HS-27A (cell line): ENCODE data around the gene FMOD.

Source experiments
- DNase-seq: peaks from one replicate; pipeline ENCODE4 v3.0.0-alpha.2; 2012; ENCODE audit warnings: low read depth, missing footprints

Gene FMOD

DNA sequence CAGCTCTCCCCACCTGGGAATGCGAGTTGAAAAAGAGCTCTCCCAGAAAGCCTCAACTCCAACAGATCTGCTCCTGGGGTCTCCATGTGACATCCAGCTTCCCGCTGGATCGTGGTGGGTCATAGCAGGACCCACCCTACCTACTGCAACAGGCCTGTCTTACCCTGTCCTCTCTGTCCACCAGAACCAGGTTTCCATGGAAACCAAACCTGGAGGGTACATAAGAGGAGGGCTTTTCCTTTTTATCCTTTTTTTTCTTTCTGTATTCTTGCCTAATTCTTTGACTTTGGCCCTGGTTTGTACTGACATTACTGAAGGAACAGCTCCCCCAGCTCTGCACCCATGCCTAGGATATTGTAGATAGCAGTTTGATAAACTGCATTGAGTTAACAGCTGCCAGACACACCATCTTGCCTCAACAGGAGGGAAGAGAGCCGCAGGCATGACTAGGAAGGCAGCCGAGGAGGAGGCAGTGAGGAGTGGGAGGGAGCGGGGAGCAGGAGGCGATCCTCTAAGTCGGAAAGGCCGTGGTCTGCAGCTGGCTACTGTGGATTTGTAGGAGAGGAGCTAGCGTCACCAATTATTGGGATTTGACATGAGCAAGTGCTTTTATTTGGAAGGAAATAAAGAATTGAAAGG, 9.7 kb upstream of the FMOD start:
- no peak for DNase-seq

DNA sequence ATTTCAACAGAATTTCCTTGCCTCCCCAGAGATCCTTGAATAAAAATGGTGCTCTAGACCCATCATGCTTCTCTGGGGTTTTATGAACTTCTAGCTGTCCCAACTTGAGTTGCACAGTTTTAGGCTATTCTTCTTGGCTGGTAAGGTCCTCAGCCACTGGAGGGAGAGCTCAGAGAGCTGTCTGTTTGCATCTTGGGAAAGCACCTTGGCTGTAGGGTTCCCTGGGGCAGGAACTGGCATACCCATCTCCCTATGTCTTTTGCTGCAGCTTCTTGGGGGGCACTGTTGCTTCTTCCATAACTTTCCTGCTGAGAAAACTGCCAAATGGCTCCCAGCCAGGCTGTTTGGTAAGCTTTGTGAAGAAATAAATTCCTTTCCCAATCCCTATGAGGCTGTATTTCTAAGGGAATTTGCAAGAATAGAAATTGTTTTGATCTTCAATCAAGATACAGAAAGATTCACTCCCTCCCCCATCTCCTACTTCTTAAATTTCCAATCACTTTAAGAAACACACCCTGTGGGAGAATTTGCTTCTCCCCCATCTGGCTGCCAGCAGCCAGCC, 8.2 kb upstream of the FMOD start:
- no peak for DNase-seq

- no peak for DNase-seq
These were observed 3.3 kb upstream of the FMOD start for GRCh38 chr1:203354246-203354645.

- no peak for DNase-seq
These were observed 2.6 kb upstream of the FMOD start for GRCh38 chr1:203353486-203353885.

DNA sequence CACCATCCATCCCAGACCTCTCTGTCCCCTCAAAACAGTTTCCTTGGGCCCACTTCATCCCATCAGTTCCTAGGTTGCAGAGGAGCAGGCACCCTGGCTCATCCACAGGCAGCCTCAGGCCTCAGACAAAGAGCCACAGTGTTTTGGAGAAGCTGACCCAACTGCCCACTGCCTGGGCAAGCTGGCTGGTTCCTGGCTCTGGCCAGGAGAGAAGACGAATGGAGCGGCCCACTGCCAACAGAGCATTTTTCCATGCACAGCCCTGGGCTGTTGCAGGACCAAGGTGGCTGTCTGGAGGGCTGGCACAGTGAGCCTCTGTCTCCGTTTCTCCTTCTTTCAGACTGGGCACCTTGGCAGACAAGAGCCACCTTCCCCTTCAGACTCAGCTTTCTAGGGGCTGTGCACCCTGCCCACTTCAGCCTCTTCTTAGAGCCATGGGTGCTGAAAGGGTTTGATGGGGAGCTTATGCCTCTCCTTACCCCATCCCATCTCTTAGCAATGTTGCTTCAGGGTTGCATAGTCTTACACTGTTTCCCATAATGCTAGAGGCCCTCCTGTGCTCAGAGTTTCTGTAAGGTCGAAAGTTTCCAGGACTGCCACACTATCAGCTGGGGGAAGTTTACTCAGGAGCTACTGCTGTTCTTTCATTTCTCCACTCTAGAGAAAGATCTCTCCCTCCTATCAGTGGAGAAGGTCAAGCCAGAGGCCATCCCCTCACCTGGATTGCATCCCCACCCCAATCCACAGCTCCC, 973 bp downstream of the FMOD start:
- DNase-seq, result no peak

- DNase-seq, result no peak
These were observed 1.8 kb downstream of the FMOD start for GRCh38 chr1:203349166-203349565.

DNA sequence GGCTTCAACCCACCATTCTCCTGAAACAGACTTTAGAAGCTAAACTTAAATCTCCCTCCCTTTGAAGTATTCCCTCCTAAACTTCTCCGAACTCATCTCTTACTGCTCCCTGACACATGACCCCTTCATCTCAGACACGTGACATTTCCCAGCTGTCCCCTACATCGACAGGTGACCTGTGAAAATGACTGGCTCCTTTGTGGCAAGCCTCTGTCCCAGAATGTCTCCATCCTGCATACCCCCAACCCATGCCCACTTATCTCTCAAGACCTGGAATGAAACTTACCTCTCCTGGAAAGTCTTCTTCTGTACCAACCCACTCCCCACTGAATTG, 4.2 kb downstream of the FMOD start:
- DNase-seq, result no peak

DNA sequence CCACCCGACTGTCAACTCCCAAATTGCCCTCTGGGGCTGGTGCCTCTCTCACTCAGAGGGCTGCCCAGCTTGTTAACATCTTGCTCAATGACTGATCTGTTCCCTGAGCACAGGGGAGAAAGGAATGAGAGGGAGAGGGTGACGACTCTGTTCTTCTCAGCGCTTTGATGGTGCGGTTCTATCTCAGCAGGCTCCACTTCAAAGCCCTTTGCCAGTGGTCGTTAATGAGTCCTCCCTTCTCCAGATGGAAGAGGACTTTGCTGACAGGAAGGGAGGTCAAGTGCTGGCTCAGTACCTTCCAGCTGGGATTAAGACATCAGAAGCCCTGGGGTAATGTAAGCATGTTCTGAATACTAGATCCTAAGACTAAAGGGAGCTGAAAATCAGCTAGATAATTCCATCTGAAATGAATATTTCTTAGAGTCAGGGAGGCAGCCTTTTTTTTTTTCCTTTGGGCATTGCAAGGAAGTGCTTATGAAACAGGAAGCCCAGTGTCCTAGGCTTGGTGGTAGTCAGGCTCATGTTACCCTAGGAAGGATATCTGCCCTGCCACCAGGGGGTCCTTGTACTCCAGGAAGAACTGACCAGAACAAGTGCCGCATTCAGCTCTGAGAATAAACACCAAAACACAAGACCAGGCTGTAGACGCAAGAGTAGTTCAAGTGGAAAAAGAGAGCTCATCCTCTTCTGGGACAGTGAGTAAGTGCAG, 4.7 kb downstream of the FMOD start:
- no peak for DNase-seq

DNA sequence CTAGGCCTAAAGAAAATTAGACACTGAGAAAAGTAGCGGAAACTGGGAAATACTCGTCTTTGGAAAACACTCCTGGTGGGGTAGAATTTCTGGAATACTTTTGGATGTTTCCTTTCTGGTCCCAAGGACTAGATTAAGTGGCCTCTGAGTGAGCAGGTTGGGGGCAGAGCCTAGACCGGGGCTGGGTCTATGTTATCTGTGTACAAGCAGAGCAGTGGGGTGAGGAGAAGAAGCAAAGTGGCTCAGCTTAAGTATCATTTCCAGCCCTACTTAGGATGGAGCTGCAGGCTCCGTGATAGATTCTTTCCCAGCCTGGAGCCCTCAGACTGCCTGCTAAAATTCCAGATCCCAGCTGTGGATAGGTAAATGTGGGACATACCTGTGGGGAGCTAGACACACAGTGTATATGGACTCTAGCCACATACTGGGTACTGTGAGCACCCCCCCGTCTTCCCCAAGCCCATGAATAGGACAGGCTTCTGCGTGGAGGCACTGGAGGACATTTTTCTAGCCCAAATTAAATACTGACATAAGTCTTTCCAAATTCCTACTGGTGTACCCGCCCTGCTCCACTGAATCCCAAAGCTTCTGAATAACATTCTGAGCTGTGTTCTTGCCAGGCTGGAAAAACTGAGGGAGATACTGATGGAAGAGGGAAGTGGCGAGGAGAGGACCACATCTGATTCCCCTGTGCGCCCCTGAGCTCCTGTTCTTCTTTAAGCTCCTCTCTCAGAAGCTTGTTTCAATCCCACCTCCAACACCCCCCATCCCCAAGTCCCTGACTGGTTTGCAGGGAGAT, 6.8 kb downstream of the FMOD start:
- no peak for DNase-seq

GRCh38 chr1:203342192-203342940, 8.6 kb downstream of the FMOD start:
- no peak for DNase-seq

DNA sequence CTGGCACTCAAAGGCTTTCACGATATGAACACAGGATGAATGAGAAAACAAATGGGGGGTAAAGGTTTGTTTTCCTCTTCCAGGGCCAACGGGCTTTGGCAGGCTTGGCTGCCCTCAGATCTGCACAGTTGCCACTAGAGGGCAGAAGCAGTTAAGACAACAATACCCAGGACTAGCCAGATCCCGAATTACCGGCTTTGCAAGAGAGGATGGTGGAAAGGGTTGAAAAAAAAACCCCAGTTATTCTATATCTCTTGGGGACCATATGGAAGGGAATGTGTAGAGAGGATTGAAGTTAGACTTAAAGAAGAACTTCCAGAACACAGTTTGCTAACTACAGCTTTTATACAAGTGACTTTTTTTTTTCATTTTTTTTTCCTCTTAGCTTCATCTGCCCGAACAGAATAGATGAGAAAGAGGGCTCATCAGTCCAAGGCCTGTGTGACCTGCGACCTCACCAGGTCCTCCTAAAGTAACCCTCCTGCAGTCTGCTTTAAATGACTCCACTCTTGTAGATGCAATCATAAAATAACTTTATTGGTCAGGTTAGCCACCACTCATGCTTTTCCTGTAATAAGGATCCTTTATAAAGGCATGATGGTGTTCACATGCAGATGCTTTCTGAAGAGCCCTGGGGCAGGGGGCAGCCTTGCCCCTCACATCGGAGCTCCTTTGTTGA, 10.7 kb downstream of the FMOD start:
- DNase-seq, result peak; percentile 35

- DNase-seq, result peak; percentile 31
These were observed 12.4 kb downstream of the FMOD start for GRCh38 chr1:203338335-203339036.

- no peak for DNase-seq
These were observed 14.8 kb downstream of the FMOD start for GRCh38 chr1:203336097-203336496.

DNA sequence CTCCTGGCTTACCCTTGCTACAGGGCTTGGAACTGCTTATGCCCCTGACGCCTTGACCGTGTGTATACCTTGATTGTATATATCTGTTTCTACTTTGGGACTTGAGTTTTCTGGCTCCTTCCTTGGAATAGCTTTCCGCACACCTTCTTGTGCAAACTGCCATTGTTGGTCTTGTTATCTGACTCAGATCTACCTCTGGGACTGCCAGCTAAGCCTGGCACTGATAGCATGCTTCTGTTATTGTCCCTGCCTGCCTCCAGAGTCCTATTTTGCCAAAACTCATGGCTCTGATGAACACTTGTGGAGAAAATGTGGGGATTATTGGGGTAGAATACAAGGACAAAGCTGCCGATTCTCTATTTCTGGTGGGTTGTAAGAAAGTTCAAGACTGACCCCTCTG, 15.4 kb downstream of the FMOD start:
- no peak for DNase-seq

- no peak for DNase-seq
These were observed 19.7 kb downstream of the FMOD start for GRCh38 chr1:203331224-203331623.

GRCh38 chr1:203328714-203329122, 22.2 kb downstream of the FMOD start:
- DNase-seq, result no peak

- no peak for DNase-seq
These were observed 23.1 kb downstream of the FMOD start for GRCh38 chr1:203327684-203328457.

- DNase-seq, result peak; percentile 46
These were observed 23.9 kb downstream of the FMOD start for GRCh38 chr1:203326830-203327683.
